Measurements from ENCODE around the gene LRRFIP1.

DNA sequence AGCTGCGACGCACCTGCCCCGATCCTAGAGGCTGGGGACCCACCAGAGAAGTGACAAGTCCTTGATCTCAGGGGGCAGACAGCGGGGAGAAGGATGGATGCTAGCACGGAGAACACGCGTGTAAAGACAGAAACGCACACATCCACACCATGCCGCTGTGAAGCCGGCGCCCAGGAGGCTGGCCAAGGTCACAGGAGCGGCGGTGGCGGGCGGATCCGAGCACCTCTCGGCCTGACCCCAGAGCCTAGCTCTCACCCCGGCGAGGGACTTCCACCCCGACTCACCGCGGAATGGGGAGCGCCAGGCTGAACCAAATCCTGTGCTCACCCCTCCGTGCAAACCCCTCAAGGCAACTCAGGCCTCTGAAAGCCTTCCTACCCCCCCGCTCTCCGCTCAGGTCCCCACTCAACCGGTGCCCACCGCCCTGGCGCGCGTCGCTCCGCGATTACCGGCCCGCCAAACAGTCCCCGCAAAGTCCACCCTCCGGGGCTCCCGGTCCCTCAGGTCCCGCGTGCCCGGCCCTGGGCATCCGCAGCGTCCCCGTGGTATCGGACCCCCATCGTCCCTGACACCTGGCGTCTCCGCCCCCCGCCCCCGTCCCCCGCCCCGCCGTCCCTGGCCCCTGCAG, 460 bp upstream of the LRRFIP1 start:
- no peak for TF ChIP-seq POLR2A (IDR thresholded peaks at IDR 0.05)
- TF ChIP-seq, protein P1, sequence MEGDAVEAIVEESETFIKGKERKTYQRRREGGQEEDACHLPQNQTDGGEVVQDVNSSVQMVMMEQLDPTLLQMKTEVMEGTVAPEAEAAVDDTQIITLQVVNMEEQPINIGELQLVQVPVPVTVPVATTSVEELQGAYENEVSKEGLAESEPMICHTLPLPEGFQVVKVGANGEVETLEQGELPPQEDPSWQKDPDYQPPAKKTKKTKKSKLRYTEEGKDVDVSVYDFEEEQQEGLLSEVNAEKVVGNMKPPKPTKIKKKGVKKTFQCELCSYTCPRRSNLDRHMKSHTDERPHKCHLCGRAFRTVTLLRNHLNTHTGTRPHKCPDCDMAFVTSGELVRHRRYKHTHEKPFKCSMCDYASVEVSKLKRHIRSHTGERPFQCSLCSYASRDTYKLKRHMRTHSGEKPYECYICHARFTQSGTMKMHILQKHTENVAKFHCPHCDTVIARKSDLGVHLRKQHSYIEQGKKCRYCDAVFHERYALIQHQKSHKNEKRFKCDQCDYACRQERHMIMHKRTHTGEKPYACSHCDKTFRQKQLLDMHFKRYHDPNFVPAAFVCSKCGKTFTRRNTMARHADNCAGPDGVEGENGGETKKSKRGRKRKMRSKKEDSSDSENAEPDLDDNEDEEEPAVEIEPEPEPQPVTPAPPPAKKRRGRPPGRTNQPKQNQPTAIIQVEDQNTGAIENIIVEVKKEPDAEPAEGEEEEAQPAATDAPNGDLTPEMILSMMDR (IDR thresholded peaks at IDR 0.05) = no peak

Measured in prostate gland (tissue), 2 donors.